Measurements from ENCODE around the gene OR52N1. TPM values are rescaled to one million over a fixed set of nuclear protein-coding genes. Genes with fewer than 3 reads are reported as not detected.

Gene OR52N1
- total RNA-seq: not detected
- long read RNA-seq, donor 1: 0 reads
- long read RNA-seq, donor 2: 0 reads

- intact Hi-C loops (cut with DNase I, micrococcal nuclease): no loop called here
- Histone ChIP-seq H3K4me1 (ENCODE audit: low read depth) (no peaks in the 10 kb centered on the region), H3K9me3 (no peaks in the 10 kb centered on the region), H3K4me3 (no peak within 1 kb of the TSS), H3K36me3 (ENCODE audit: low read depth) (no peaks in the 10 kb centered on the region)
- TF ChIP-seq CTCF (IDR thresholded peaks at IDR 0.05): no peak
- ATAC-seq: no peak
- no peak for DNase-seq
These were observed at the start of gene OR52N1 for GRCh38 chr11:5791165-5791564. Gene OR52N1 (minus strand): TSS chr11:5791265. CDS start chr11:5788816, 2,449 bp downstream.

DNA sequence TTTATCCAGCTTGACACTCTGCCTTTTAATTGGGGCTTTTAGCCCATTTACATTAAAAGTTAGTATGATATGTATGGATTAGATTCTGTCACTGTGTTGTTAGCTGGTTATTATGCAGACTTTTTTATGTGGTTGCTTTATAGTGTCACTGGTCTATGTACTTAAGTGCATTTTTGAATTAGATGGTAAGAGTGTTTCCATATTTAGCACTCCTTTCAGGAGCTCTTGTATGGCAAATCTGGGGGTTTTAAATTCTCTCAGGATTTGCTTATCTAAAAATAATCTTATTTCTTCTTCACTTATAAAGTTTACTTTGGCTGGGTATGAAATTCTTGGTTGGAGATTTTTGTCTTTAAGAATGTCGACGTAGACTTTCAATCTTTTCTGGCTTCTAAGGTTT lies 46.6 kb upstream of the OR52N1 start:
- no peaks in the 10 kb centered on the region for H3K9me3 ChIP-seq
- no peaks in the 10 kb centered on the region for H3K36me3 ChIP-seq (ENCODE audit: low read depth)
- TF ChIP-seq CTCF (IDR thresholded peaks at IDR 0.05): no peak
- no peaks in the 10 kb centered on the region for H3K4me1 ChIP-seq (ENCODE audit: low read depth)
- intact Hi-C loops (cut with DNase I, micrococcal nuclease): no loop called here
- ATAC-seq: no peak
- H3K4me3 ChIP-seq: no peak overlapping the region
- no peak for DNase-seq

- Histone ChIP-seq H3K36me3 (ENCODE audit: low read depth) (no peaks in the 10 kb centered on the region), H3K9me3 (no peaks in the 10 kb centered on the region), H3K4me3 (no peak overlapping the region), H3K4me1 (ENCODE audit: low read depth) (no peaks in the 10 kb centered on the region)
- no peak for TF ChIP-seq CTCF (IDR thresholded peaks at IDR 0.05)
- ATAC-seq: no peak
- no peak for DNase-seq
- intact Hi-C loops (cut with DNase I, micrococcal nuclease): no loop called here
These were observed 42.4 kb upstream of the OR52N1 start for GRCh38 chr11:5833446-5833845.

GRCh38 chr11:5831196-5831829 lies 40.2 kb upstream of the OR52N1 start:
- intact Hi-C loops (cut with DNase I, micrococcal nuclease): no loop called here
- no peaks in the 10 kb centered on the region for H3K36me3 ChIP-seq (ENCODE audit: low read depth)
- H3K4me3 ChIP-seq: no peak overlapping the region
- ATAC-seq (no peak), DNase-seq (no peak)
- TF ChIP-seq CTCF (IDR thresholded peaks at IDR 0.05): no peak
- no peaks in the 10 kb centered on the region for H3K9me3 ChIP-seq
- H3K4me1 ChIP-seq (ENCODE audit: low read depth): no peaks in the 10 kb centered on the region

DNA sequence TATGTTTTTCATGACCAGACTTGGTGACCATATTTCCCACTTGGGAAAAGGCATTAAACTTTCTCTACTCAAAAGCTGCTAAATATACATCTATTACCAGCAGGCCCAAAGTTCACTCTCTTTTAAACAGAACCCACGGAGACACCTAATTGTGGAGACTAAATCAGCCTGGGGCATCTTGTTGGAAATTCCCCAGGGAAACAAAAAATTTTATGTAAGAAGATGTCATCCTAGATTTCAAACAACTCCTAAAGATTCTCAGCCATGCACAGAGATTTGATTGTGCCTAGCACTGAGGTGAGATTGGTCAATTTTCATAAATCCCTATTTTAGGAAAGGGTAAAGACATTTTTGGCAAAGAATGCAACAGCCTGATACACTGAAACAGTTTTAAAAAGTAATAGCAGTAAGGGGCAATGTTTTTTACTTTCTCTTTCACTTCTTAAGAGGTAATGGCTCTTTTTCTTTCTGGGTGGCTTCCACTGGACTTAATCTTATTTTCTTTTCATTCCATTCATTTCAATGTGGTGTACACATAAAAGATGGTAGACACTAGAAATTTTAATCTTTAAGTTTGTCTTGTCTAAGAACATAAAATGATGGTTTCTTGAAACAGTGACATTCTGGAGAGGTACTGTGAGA lies 27.3 kb upstream of the OR52N1 start:
- no peak for TF ChIP-seq CTCF (IDR thresholded peaks at IDR 0.05)
- H3K9me3 ChIP-seq: no peaks in the 10 kb centered on the region
- H3K4me1 ChIP-seq (ENCODE audit: low read depth): no peaks in the 10 kb centered on the region
- intact Hi-C loops (cut with DNase I, micrococcal nuclease): no loop called here
- ATAC-seq (no peak), DNase-seq (no peak)
- H3K4me3 ChIP-seq: no peak overlapping the region
- H3K36me3 ChIP-seq (ENCODE audit: low read depth): no peaks in the 10 kb centered on the region
